HG02763 (cell line): ENCODE results near the gene TSC22D3.

Experiments
- ATAC-seq: cut with Tn5 transposase; IDR thresholded peaks from one replicate; pipeline ENCODE4 v1.9.1; 2021; ENCODE audit warnings: mild to moderate bottlenecking, moderate library complexity; ENCODE audit not compliant: unreplicated experiment

The TSC22D3 gene

GRCh38 chrX:107760304-107761077 is 15.1 kb downstream of the TSC22D3 start:
- no peak for ATAC-seq

GRCh38 chrX:107758231-107758766 is 17.3 kb downstream of the TSC22D3 start:
- no peak for ATAC-seq

- ATAC-seq, result no peak
Measured at GRCh38 chrX:107755721-107756120, 19.9 kb downstream of the TSC22D3 start.

GRCh38 chrX:107753187-107753586 is 22.4 kb downstream of the TSC22D3 start:
- no peak for ATAC-seq

- no peak for ATAC-seq
Measured at GRCh38 chrX:107752714-107753113, 22.9 kb downstream of the TSC22D3 start.

- no peak for ATAC-seq
Measured at GRCh38 chrX:107752043-107752442, 23.5 kb downstream of the TSC22D3 start.

GRCh38 chrX:107750861-107751445 is 24.6 kb downstream of the TSC22D3 start:
- ATAC-seq, result no peak

GRCh38 chrX:107750263-107750662 is 25.3 kb downstream of the TSC22D3 start:
- no peak for ATAC-seq

- ATAC-seq, result no peak
Measured at GRCh38 chrX:107748506-107748905, 27.1 kb downstream of the TSC22D3 start.

- ATAC-seq, result no peak
Measured at GRCh38 chrX:107747596-107748161, 27.9 kb downstream of the TSC22D3 start.

GRCh38 chrX:107744868-107745267 is 30.7 kb downstream of the TSC22D3 start:
- ATAC-seq, result no peak

- no peak for ATAC-seq
Measured at GRCh38 chrX:107743995-107744394, 31.6 kb downstream of the TSC22D3 start.

- no peak for ATAC-seq
Measured at GRCh38 chrX:107742700-107743191, 32.8 kb downstream of the TSC22D3 start.

GRCh38 chrX:107741404-107741790 is 34.2 kb downstream of the TSC22D3 start:
- peak; percentile 15 for ATAC-seq

GRCh38 chrX:107739541-107739940 is 36.0 kb downstream of the TSC22D3 start:
- no peak for ATAC-seq

- ATAC-seq, result no peak
Measured at GRCh38 chrX:107738768-107739167, 36.8 kb downstream of the TSC22D3 start.

- no peak for ATAC-seq
Measured at GRCh38 chrX:107738272-107738671, 37.3 kb downstream of the TSC22D3 start.

GRCh38 chrX:107736781-107737531 is 38.6 kb downstream of the TSC22D3 start:
- no peak for ATAC-seq

GRCh38 chrX:107734646-107735045 is 40.9 kb downstream of the TSC22D3 start:
- ATAC-seq, result no peak

- no peak for ATAC-seq
Measured at GRCh38 chrX:107733686-107734085, 41.9 kb downstream of the TSC22D3 start.
